Thymus (tissue), 11 donors: ENCODE results near the gene CLEC1A. TPM values are rescaled to one million over a fixed set of nuclear protein-coding genes. Genes with fewer than 3 reads are reported as not detected.

Experiments used
- DNase-seq, 9 donors: peaks; one replicate each; pipeline ENCODE4 v3.0.0-alpha.2; 2013; ENCODE audit warnings: low spot score in 9 of 9, low read depth in 6 of 9, missing footprints in 1 of 9
- H3K27ac ChIP-seq, 2 donors: one replicate each; pipeline ENCODE4 v1.5.1; 2013; ENCODE audit warnings: control low read depth in 1 of 2, low read depth in 1 of 2, low read length in 1 of 2, mild to moderate bottlenecking in 1 of 2, moderate library complexity in 1 of 2
- H3K27me3 ChIP-seq, 2 donors: one replicate each; pipeline ENCODE4 v1.5.1; 2013; ENCODE audit warnings: low read length in 1 of 2; ENCODE audit not compliant: control insufficient read depth in 2 of 2, insufficient read depth in 1 of 2
- H3K36me3 ChIP-seq, 2 donors: one replicate each; pipeline ENCODE4 v1.5.1; 2013; ENCODE audit warnings: low read length in 1 of 2, mild to moderate bottlenecking in 1 of 2, moderate library complexity in 1 of 2; ENCODE audit not compliant: control insufficient read depth in 2 of 2, insufficient read depth in 2 of 2
- H3K4me1 ChIP-seq, 2 donors: one replicate each; pipeline ENCODE4 v1.5.1; 2013; ENCODE audit warnings: low read length in 2 of 2; ENCODE audit not compliant: control insufficient read depth in 2 of 2, insufficient read depth in 2 of 2
- H3K4me3 ChIP-seq, 2 donors: one replicate each; pipeline ENCODE4 v1.5.1; 2013; ENCODE audit warnings: low read length in 2 of 2, control low read depth in 1 of 2, mild to moderate bottlenecking in 1 of 2
- H3K9me3 ChIP-seq, 2 donors: one replicate each; pipeline ENCODE4 v1.5.1; 2013; ENCODE audit warnings: low read length in 1 of 2, mild to moderate bottlenecking in 1 of 2; ENCODE audit not compliant: control insufficient read depth in 2 of 2, insufficient read depth in 1 of 2
- WGBS: extraction: QIAGEN DNeasy Blood & Tissue Kit; methylation state at CpG from one replicate; pipeline ENCODE4 v1.1.7; 2013; 5-methylcytosine and 5-hydroxymethylcytosine counted together
- polyA plus RNA-seq: library from polyadenylated mRNA; stranded (reverse); fragments of 200-250 nt; gene quantifications from one replicate; pipeline ENCODE4 v1.2.3, GENCODE V29; 2013
- total RNA-seq: library from RNA; stranded (reverse); fragments of 120-200 nt; gene quantifications from one replicate; pipeline ENCODE4 v1.2.4, GENCODE V29; 2013
- donor health status: healthy.

CLEC1A gene
- total and polyA plus RNA-seq, 2 donors: 36.0 to 42.5 TPM

DNA sequence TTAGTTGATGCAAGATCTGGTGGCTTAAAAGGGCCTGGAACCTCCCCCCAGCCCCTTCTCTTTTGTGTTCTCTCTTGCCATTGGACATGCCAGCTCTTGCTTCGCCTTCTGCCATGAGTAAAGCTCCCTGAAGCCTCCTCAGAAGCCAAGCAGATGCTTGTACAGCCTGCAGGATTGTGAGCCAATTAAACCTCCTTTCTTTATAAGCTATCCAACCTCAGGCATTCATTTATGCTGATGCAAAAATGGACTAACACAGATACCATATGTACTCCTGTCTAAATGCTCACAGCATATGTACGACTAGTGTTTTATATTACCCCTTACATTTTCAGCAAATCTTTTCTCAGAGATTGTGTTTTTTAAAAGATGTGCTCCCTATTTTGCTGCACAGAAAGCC lies 26.7 kb downstream of the CLEC1A start:
- DNase-seq: no peak
- WGBS: over 99% methylated on average over 2 of the region's 2 CpGs
- no peaks in the 10 kb centered on the region for H3K9me3 ChIP-seq
- no peak overlapping the region for H3K4me3 ChIP-seq
- no peaks in the 10 kb centered on the region for H3K4me1 ChIP-seq
- H3K36me3 ChIP-seq: no peaks in the 10 kb centered on the region
- no peaks in the 10 kb centered on the region for H3K27me3 ChIP-seq
- no peak overlapping the region for H3K27ac ChIP-seq

GRCh38 chr12:10070380-10070779 lies 28.4 kb downstream of the CLEC1A start:
- Histone ChIP-seq H3K27me3 (no peaks in the 10 kb centered on the region), H3K9me3 (no peaks in the 10 kb centered on the region), H3K36me3 (no peaks in the 10 kb centered on the region), H3K4me1 (peaks cover 0 to 2% of the 10 kb centered on the region in 2 donors), H3K27ac (no peak overlapping the region), H3K4me3 (no peak overlapping the region)
- WGBS: over 99% methylated on average over 4 of the region's 4 CpGs
- no peak for DNase-seq

DNA sequence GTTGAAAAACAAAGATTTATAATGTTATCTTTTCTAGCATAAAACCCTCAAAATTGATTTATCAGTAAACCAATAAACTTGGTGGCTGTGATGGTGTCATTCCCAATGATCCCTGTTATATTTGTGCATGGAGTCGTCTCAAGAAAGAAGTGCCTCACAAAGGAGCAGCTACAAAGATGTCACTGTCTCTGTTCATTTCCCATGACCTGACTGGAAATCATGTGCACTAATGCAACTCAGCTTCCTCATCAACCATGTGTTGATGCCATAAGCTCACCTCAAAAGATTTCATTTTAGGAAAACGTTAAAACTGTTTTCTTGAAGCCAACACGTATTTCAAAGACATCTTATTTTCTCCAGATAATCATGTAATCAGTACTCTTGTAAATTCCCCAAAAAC lies 28.8 kb downstream of the CLEC1A start:
- WGBS: 27% methylated on average over 3 of the region's 3 CpGs
- DNase-seq: no peak
- no peaks in the 10 kb centered on the region for H3K36me3 ChIP-seq
- no peaks in the 10 kb centered on the region for H3K27me3 ChIP-seq
- H3K27ac ChIP-seq: no peak overlapping the region
- H3K4me3 ChIP-seq: no peak overlapping the region
- H3K9me3 ChIP-seq: no peaks in the 10 kb centered on the region
- H3K4me1 ChIP-seq: peaks cover 0 to 4% of the 10 kb centered on the region in 2 donors

DNA sequence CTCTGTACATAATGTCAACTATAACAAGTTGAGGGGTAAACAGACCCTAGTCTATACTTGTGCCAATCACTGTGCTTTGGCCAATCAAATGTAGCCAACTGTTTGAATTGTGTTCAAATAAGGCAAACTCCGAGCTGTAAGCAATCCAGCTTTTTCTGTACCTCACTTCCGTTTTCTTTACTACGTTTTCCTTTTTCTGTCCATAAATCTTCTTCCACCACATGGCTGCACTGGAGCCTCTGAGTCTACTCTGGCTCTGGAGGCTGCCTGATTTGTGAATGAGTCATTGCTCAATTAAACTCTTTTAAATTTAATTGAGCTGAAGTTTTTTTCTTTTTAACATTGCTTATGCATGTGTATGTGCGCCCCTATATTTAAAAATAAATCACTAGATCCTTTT lies 29.7 kb downstream of the CLEC1A start:
- peaks cover 0 to 4% of the 10 kb centered on the region in 2 donors for H3K4me1 ChIP-seq
- DNase-seq: no peak
- H3K27ac ChIP-seq: no peak overlapping the region
- no peaks in the 10 kb centered on the region for H3K36me3 ChIP-seq
- no peak overlapping the region for H3K4me3 ChIP-seq
- 73% methylated on average over 4 of the region's 4 CpGs for WGBS
- H3K27me3 ChIP-seq: no peaks in the 10 kb centered on the region
- H3K9me3 ChIP-seq: no peaks in the 10 kb centered on the region

- H3K36me3 ChIP-seq: no peaks in the 10 kb centered on the region
- DNase-seq: no peak
- no peaks in the 10 kb centered on the region for H3K9me3 ChIP-seq
- H3K4me3 ChIP-seq: no peak overlapping the region
- peaks cover 0 to 4% of the 10 kb centered on the region in 2 donors for H3K4me1 ChIP-seq
- H3K27ac ChIP-seq: no peak overlapping the region
- WGBS: 20% methylated on average over 1 of the region's 1 CpG
- no peaks in the 10 kb centered on the region for H3K27me3 ChIP-seq
Measured at GRCh38 chr12:10068644-10069043, 30.1 kb downstream of the CLEC1A start.

- Histone ChIP-seq H3K27ac (no peak overlapping the region), H3K9me3 (no peaks in the 10 kb centered on the region), H3K36me3 (no peaks in the 10 kb centered on the region), H3K4me3 (no peak overlapping the region), H3K27me3 (no peaks in the 10 kb centered on the region), H3K4me1 (peaks cover 0 to 4% of the 10 kb centered on the region in 2 donors)
- 25% methylated on average over 3 of the region's 3 CpGs for WGBS
- no peak for DNase-seq
Measured at GRCh38 chr12:10067942-10068341, 30.8 kb downstream of the CLEC1A start.

- H3K4me1 ChIP-seq: peaks cover 0 to 4% of the 10 kb centered on the region in 2 donors
- no peak for DNase-seq
- no peaks in the 10 kb centered on the region for H3K27me3 ChIP-seq
- peak overlapping the region in 1 of 2 donors; percentile 10 for H3K27ac ChIP-seq
- no peaks in the 10 kb centered on the region for H3K9me3 ChIP-seq
- H3K4me3 ChIP-seq: no peak overlapping the region
- no peaks in the 10 kb centered on the region for H3K36me3 ChIP-seq
- 95% methylated on average over 4 of the region's 4 CpGs for WGBS
Measured at GRCh38 chr12:10067264-10067663, 31.5 kb downstream of the CLEC1A start.

DNA sequence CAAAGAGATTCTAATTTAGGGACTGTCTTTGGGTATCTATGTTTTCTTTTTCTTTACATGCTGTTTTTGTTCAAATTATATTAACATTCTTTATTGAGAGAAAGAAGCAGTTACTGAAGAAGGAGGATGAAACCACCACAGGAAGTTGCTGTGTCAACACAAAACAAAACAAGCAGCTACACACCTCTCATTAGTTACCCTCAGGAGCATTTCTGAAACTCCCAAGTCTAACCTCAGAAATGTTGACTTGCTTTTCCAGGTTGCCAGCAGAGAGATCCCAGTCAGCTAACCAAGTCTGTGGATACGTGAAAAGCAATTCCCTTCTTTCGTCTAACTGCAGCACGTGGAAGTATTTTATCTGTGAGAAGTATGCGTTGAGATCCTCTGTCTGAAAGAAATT lies 33.5 kb downstream of the CLEC1A start:
- H3K4me1 ChIP-seq: peaks cover 0 to 4% of the 10 kb centered on the region in 2 donors
- no peaks in the 10 kb centered on the region for H3K27me3 ChIP-seq
- no peaks in the 10 kb centered on the region for H3K36me3 ChIP-seq
- DNase-seq: no peak
- WGBS: 95% methylated on average over 4 of the region's 4 CpGs
- no peak overlapping the region for H3K27ac ChIP-seq
- no peaks in the 10 kb centered on the region for H3K9me3 ChIP-seq
- no peak overlapping the region for H3K4me3 ChIP-seq

GRCh38 chr12:10058387-10058786 lies 40.4 kb downstream of the CLEC1A start:
- Histone ChIP-seq H3K4me1 (no peaks in the 10 kb centered on the region), H3K27me3 (no peaks in the 10 kb centered on the region), H3K27ac (no peak overlapping the region), H3K36me3 (no peaks in the 10 kb centered on the region), H3K4me3 (no peak overlapping the region), H3K9me3 (no peaks in the 10 kb centered on the region)
- DNase-seq: no peak
- 97% methylated on average over 5 of the region's 5 CpGs for WGBS
